ENCODE results near the gene CMPK2.

The CMPK2 gene

GRCh38 chr2:6881516-6881915, 15.8 kb upstream of the CMPK2 start:
- H3K27ac Mint-ChIP-seq, result peak overlapping the region; percentile 18 to 77 (median 66)
- H3K4me1 Mint-ChIP-seq, result peaks cover 26% of the 10 kb centered on the region
- no peak overlapping the region for H3K4me3 Mint-ChIP-seq
- H3K9me3 Mint-ChIP-seq, result peaks cover 14% of the 10 kb centered on the region
- H3K27me3 Mint-ChIP-seq (ENCODE audit: low read depth), result peaks cover 6% of the 10 kb centered on the region
- no peaks in the 10 kb centered on the region for H3K36me3 Mint-ChIP-seq (ENCODE audit: low read depth)
- no peak for TF ChIP-seq CTCF (IDR thresholded peaks at IDR 0.05; ENCODE audit: unreplicated experiment in 3 of 3)

GRCh38 chr2:6881046-6881445, 15.3 kb upstream of the CMPK2 start:
- H3K4me3 Mint-ChIP-seq, result peak overlapping the region in 1 of 3 experiments; percentile 18
- no peak for TF ChIP-seq CTCF (IDR thresholded peaks at IDR 0.05; ENCODE audit: unreplicated experiment in 3 of 3)
- H3K27ac Mint-ChIP-seq, result peak overlapping the region; percentile 59 to 77 (median 66)
- H3K4me1 Mint-ChIP-seq, result peaks cover 26% of the 10 kb centered on the region
- peaks cover 14% of the 10 kb centered on the region for H3K9me3 Mint-ChIP-seq
- H3K36me3 Mint-ChIP-seq (ENCODE audit: low read depth), result no peaks in the 10 kb centered on the region
- H3K27me3 Mint-ChIP-seq (ENCODE audit: low read depth), result peaks cover 6% of the 10 kb centered on the region

GRCh38 chr2:6880200-6880733, 14.6 kb upstream of the CMPK2 start:
- Mint-ChIP-seq H3K27me3 (ENCODE audit: low read depth) (peaks cover 6% of the 10 kb centered on the region), H3K27ac (peak overlapping the region; percentile 56 to 77 (median 66)), H3K9me3 (peaks cover 14% of the 10 kb centered on the region), H3K36me3 (ENCODE audit: low read depth) (no peaks in the 10 kb centered on the region), H3K4me1 (peaks cover 26% of the 10 kb centered on the region), H3K4me3 (peak overlapping the region in 1 of 3 experiments; percentile 0)
- TF ChIP-seq CTCF (IDR thresholded peaks at IDR 0.05; ENCODE audit: unreplicated experiment in 3 of 3), result no peak

- no peaks in the 10 kb centered on the region for H3K36me3 Mint-ChIP-seq (ENCODE audit: low read depth)
- H3K4me1 Mint-ChIP-seq, result peaks cover 24% of the 10 kb centered on the region
- TF ChIP-seq CTCF (IDR thresholded peaks at IDR 0.05; ENCODE audit: unreplicated experiment in 3 of 3), result no peak
- no peak overlapping the region for H3K27ac Mint-ChIP-seq
- H3K4me3 Mint-ChIP-seq, result no peak overlapping the region
- H3K27me3 Mint-ChIP-seq (ENCODE audit: low read depth), result peaks cover 6% of the 10 kb centered on the region
- peaks cover 15% of the 10 kb centered on the region for H3K9me3 Mint-ChIP-seq
Measured at GRCh38 chr2:6879011-6879410, 13.3 kb upstream of the CMPK2 start.

GRCh38 chr2:6878549-6878948, 12.8 kb upstream of the CMPK2 start:
- peaks cover 19% of the 10 kb centered on the region for H3K4me1 Mint-ChIP-seq

More at GRCh38 chr2:6878549-6878948, 12.8 kb upstream of the CMPK2 start:
- no peak overlapping the region for H3K27ac Mint-ChIP-seq
- H3K9me3 Mint-ChIP-seq, result peaks cover 18% of the 10 kb centered on the region
- no peak overlapping the region for H3K4me3 Mint-ChIP-seq
- peaks cover 6% of the 10 kb centered on the region for H3K27me3 Mint-ChIP-seq (ENCODE audit: low read depth)
- TF ChIP-seq CTCF (IDR thresholded peaks at IDR 0.05; ENCODE audit: unreplicated experiment in 3 of 3), result no peak
- no peaks in the 10 kb centered on the region for H3K36me3 Mint-ChIP-seq (ENCODE audit: low read depth)
